GM12872 (cell line): ENCODE results near the gene PI4K2A.

Source experiments
- CTCF ChIP-seq: IDR thresholded peaks from 3 replicates; pipeline ENCODE4 v1.5.1; 2011; ENCODE audit warnings: low read depth, mild to moderate bottlenecking, low read length, moderate library complexity; ENCODE audit not compliant: insufficient read depth

PI4K2A gene

GRCh38 chr10:97618733-97619132 lies 21.7 kb upstream of the PI4K2A start:
- no peak for TF ChIP-seq CTCF

- TF ChIP-seq CTCF = no peak
Measured at GRCh38 chr10:97623277-97623676, 17.2 kb upstream of the PI4K2A start.

DNA sequence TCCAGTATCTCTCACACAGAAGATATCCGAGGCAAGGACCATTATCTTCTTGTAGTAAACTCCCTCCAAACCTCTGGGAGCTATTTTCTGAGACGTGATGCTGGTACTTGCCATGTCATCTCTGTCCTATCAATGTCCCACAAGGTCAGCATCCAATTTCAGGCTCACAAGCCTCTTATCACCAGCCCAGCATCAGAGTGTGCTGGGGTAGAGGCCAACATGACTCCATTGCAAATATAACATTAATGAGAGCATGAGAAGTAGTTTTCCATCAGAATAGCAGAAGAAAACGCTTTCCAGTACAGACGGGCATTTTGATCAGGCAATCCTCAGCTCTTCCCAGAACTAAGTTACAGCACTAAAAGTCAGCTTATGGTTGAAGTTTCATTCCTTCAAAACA lies 12.7 kb upstream of the PI4K2A start:
- TF ChIP-seq CTCF = no peak

GRCh38 chr10:97628228-97628627 lies 12.2 kb upstream of the PI4K2A start:
- TF ChIP-seq CTCF = no peak

DNA sequence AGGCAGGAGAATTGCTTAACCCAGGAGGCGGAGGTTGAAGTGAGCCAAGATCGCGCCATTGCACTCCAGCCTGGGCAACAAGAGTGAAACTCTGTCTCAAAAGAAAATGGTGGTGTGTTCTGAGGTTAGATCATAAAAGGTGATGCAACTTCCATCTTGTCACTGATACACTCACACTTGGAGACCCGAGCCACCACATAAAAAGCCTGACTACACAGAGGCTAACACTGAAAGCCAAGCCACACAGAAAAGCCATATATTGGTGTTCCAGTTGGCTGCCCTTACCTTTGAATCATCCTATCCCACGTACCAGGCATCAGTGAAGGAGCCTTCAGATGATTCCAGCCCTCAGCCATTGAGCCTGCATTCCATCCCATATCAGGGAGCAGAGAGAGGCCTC lies 11.2 kb upstream of the PI4K2A start:
- TF ChIP-seq CTCF = no peak

DNA sequence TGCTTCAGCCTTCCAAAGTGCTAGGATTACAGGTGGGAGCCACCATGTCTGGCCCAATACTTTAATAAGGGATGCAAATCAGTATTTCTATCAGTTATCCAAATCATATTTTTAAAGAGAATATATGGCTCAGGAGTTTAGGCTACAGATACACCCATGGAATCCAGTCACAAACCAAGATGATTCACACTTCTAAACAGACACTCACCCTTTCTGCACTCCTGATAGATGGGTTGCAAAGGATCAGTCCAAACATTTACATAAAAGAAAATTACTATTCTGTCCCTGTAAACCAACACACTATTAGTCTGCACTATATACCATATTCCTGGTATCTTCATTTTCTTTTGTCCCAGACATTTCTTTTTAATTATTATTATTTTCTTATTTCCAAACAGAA lies 9.4 kb upstream of the PI4K2A start:
- TF ChIP-seq CTCF = no peak

DNA sequence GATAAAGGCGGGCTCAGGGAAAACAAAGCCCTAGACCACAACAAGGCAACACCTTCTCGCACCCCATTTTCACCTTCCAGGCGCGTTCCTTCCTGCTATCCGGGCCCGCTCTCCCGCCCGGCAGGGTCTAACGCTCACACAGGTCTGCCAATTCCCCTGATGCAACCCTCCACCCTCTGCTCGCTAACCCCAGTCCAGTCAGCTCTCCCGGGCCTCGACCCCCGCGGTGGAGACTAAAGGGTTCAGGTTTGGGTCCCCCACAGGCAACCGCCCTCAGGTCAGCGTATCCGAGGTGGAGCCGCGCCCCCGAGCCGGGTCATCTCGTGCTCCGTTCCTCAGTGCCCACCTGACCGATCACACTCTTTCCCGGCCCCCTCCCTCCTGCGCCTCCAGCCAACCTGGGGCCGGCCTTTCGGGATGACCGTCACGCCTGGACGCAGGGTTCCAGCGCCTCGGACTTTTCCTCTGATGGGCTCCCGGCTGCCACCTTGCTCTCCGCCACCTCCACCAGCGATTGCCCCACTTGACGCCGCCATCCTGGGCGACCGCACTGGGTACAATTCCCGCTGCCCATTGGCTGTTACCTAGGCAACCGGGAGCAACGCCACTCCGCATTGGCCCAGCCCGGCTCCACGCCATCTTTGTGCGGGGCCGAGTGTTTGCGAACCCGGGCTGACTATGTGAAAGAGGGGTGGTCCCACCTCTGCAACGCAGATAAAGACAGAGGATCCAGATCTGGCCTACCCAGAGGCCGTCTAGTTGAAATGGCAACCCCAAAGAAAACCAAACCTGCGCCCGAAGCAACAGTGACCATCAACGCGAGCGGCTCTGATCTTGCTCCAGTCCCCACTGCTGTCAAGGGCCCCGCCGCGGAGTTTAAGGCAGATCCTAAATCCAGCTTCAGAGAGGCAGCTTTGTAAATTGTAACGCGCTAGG lies 7.3 kb upstream of the PI4K2A start, which contains the start of gene MORN4:
TSS of gene MORN4 (minus strand) at position 552 of the 936 bp plus-strand sequence. CDS start 13,847 bp downstream, outside the sequence.
- no peak for TF ChIP-seq CTCF
